CD14-positive monocyte (primary cell): ENCODE results near the gene NSF. TPM values are rescaled to one million over a fixed set of nuclear protein-coding genes. Genes with fewer than 3 reads are reported as not detected.

Experiments used
- DNase-seq, 3 donors: peaks; one replicate each; pipeline ENCODE4 v3.0.0-alpha.2; 2011 to 2022
- H2AFZ ChIP-seq: 2 replicates; pipeline ENCODE4 v1.6.0; 2012; ENCODE audit warnings: mild to moderate bottlenecking, low read depth, low read length, inconsistent platforms; ENCODE audit not compliant: insufficient read depth, poor library complexity, severe bottlenecking
- H3K27ac ChIP-seq, 2 donors: 1 replicate in 1 of 2; 2 replicates in 1 of 2; pipeline ENCODE4 v1.5.1; 2012 to 2013; ENCODE audit warnings: low read length in 2 of 2, control low read depth in 1 of 2, inconsistent platforms in 1 of 2, low read depth in 1 of 2, mild to moderate bottlenecking in 1 of 2
- H3K27me3 ChIP-seq, 2 donors: one replicate each; pipeline versions ENCODE4 v1.6.0 to v1.6.1; 2011 to 2013; ENCODE audit warnings: low read length in 2 of 2; ENCODE audit not compliant: control insufficient read depth in 2 of 2, insufficient read depth in 2 of 2
- H3K36me3 ChIP-seq, 2 donors: replicated peaks in 1 of 2; 1 replicate in 1 of 2; 2 replicates in 1 of 2; pipeline versions ENCODE4 v1.5.1 to v1.6.1; 2012 to 2013; ENCODE audit warnings: low read length in 2 of 2, control low read depth in 1 of 2, inconsistent platforms in 1 of 2, mild to moderate bottlenecking in 1 of 2; ENCODE audit not compliant: insufficient read depth in 2 of 2, control insufficient read depth in 1 of 2
- H3K4me1 ChIP-seq, 2 donors: 1 replicate in 1 of 2; 2 replicates in 1 of 2; pipeline versions ENCODE4 v1.5.1 to v1.6.1; 2012 to 2013; ENCODE audit warnings: low read length in 2 of 2, control low read depth in 1 of 2, inconsistent platforms in 1 of 2, mild to moderate bottlenecking in 1 of 2, moderate library complexity in 1 of 2; ENCODE audit not compliant: insufficient read depth in 2 of 2, control insufficient read depth in 1 of 2
- H3K4me2 ChIP-seq: replicated peaks from 2 replicates; pipeline ENCODE3; 2012; ENCODE audit warnings: low read length, moderate library complexity, mild to moderate bottlenecking; ENCODE audit not compliant: poor library complexity, severe bottlenecking; ENCODE audit errors: extremely low read depth
- H3K4me3 ChIP-seq, 3 experiments: fragments of 200-600 bp in 1 of 3; sonication (generic) in 1 of 3; replicated peaks in 1 of 3; 1 replicate in 2 of 3; 2 replicates in 1 of 3; pipeline ENCODE4 v1.5.1; 2011 to 2013; ENCODE audit warnings: low read length in 3 of 3, mild to moderate bottlenecking in 3 of 3, control low read depth in 2 of 3, low read depth in 2 of 3, inconsistent platforms in 1 of 3, moderate library complexity in 1 of 3
- H3K79me2 ChIP-seq: 2 replicates; pipeline ENCODE4 v1.6.0; 2012; ENCODE audit warnings: mild to moderate bottlenecking, control low read depth, inconsistent platforms, low read length, moderate library complexity; ENCODE audit not compliant: insufficient read depth
- H3K9ac ChIP-seq: 2 replicates; pipeline ENCODE4 v1.6.0; 2017; ENCODE audit warnings: low read length, mild to moderate bottlenecking; ENCODE audit not compliant: insufficient read depth, poor library complexity, severe bottlenecking
- H3K9me3 ChIP-seq, 2 donors: replicated peaks in 1 of 2; 1 replicate in 1 of 2; 2 replicates in 1 of 2; pipeline versions ENCODE4 v1.5.1 to v1.6.1; 2012 to 2013; ENCODE audit warnings: low read length in 2 of 2, control low read depth in 1 of 2; ENCODE audit not compliant: control insufficient read depth in 1 of 2, insufficient read depth in 1 of 2
- H4K20me1 ChIP-seq: 2 replicates; pipeline ENCODE4 v1.6.0; 2012; ENCODE audit warnings: mild to moderate bottlenecking, low read length, control low read depth, moderate library complexity; ENCODE audit not compliant: insufficient read depth
- H3K27ac Mint-ChIP-seq, 7 donors: one replicate each; pipeline ENCODE4 v1.8.0; 2020; ENCODE audit warnings: mild to moderate bottlenecking in 7 of 7, mixed read lengths in 7 of 7, moderate library complexity in 6 of 7, inconsistent platforms in 2 of 7
- H3K27me3 Mint-ChIP-seq, 3 donors: one replicate each; pipeline ENCODE4 v1.8.0; 2021 to 2022; ENCODE audit warnings: low read depth in 3 of 3, mild to moderate bottlenecking in 3 of 3, mixed read lengths in 3 of 3, moderate library complexity in 3 of 3, inconsistent platforms in 1 of 3
- H3K36me3 Mint-ChIP-seq, 2 donors: one replicate each; pipeline ENCODE4 v1.8.0; 2020; ENCODE audit warnings: mixed read lengths in 2 of 2, inconsistent platforms in 1 of 2, mild to moderate bottlenecking in 1 of 2
- H3K4me1 Mint-ChIP-seq: one replicate; pipeline ENCODE4 v1.8.0; 2020; ENCODE audit warnings: mild to moderate bottlenecking, mixed read lengths
- H3K4me3 Mint-ChIP-seq, 2 donors: one replicate each; pipeline ENCODE4 v1.8.0; 2020; ENCODE audit warnings: mild to moderate bottlenecking in 2 of 2, mixed read lengths in 2 of 2, moderate library complexity in 1 of 2
- H3K9me3 Mint-ChIP-seq, 7 donors: one replicate each; pipeline ENCODE4 v1.8.0; 2020 to 2022; ENCODE audit warnings: mixed read lengths in 7 of 7, mild to moderate bottlenecking in 6 of 7, moderate library complexity in 6 of 7, inconsistent platforms in 2 of 7
- WGBS: methylation state at CpG from one replicate; pipeline ENCODE4 v1.1.5; 2013; ENCODE audit warnings: missing lambda C conversion rate; ENCODE audit not compliant: insufficient coverage; 5-methylcytosine and 5-hydroxymethylcytosine counted together
- intact Hi-C, 2 donors: fragments of 100-400 bp; cut with micrococcal nuclease; formaldehyde crosslinking; loops; one replicate each; pipeline versions ENCODE4 v1.15.0 to v1.15.1; 2023
- polyA plus RNA-seq, 3 donors: library from polyadenylated mRNA; depleted of rRNA in 1 of 3; unstranded in 2 of 3; stranded (reverse) in 1 of 3; fragments of 300-500 nt in 2 of 3; fragments of >200 nt in 1 of 3; fragmentation: Illumina TruSeq in 2 of 3; gene quantifications; 1 replicate in 2 of 3; 2 replicates in 1 of 3; pipeline ENCODE4 v1.2.3, GENCODE V29; 2012 to 2021
- TF ChIP-seq, protein P1 (sequence below): fragments of 200-600 bp; IDR thresholded peaks from one replicate; pipeline ENCODE4 v1.8.0; 2022; ENCODE audit warnings: antibody characterized with exemption, mild to moderate bottlenecking

The NSF gene
- polyA plus RNA-seq, 3 donors, result 22.5 to 63.2 (median 58.0) TPM

DNA sequence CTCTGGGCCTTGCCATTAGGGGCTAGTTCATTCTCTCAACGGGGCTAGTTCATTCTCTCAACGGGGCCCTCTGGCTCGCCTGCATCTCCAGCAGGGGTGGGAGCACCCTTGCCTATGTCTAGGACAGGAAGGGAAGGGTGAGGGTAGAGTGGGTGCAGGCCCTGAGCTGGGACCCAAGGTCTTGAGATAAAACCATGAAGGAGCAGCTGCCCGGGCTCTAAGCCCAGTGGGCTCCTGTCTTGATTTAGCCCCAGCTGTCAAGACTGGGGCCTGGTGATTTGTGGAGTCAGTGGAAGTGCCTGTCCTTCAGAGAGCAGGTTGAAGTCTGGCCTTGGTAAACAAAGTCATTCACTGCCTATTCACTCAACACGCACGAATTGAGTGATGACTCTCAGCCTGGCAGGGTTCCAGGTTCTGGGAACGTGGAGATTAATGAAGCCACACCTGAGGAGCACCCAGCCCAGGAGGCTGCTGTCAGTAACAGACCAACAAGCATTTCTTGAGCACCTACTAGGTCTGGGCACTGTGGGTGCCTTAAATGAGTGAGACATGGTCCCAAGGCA lies 192.6 kb downstream of the NSF start:
- Mint-ChIP-seq H3K9me3 (no peaks in the 10 kb centered on the region), H3K27me3 (peaks cover 4 to 15% (median 8%) of the 10 kb centered on the region in 3 donors), H3K4me3 (no peak overlapping the region), H3K36me3 (no peaks in the 10 kb centered on the region), H3K4me1 (no peaks in the 10 kb centered on the region), H3K27ac (no peak overlapping the region)
- H3K4me1 ChIP-seq, result no peaks in the 10 kb centered on the region
- H4K20me1 ChIP-seq, result no peaks in the 10 kb centered on the region
- no peak overlapping the region for H3K4me3 ChIP-seq
- H3K79me2 ChIP-seq, result no peaks in the 10 kb centered on the region
- intact Hi-C loops, result no loop called here
- no peak overlapping the region for H3K9ac ChIP-seq
- H3K27me3 ChIP-seq, result no peaks in the 10 kb centered on the region
- no peak for DNase-seq
- H3K36me3 ChIP-seq, result no peaks in the 10 kb centered on the region
- no peak overlapping the region for H3K4me2 ChIP-seq
- no peaks in the 10 kb centered on the region for H3K9me3 ChIP-seq
- no peak overlapping the region for H2AFZ ChIP-seq
- TF ChIP-seq, protein P1, sequence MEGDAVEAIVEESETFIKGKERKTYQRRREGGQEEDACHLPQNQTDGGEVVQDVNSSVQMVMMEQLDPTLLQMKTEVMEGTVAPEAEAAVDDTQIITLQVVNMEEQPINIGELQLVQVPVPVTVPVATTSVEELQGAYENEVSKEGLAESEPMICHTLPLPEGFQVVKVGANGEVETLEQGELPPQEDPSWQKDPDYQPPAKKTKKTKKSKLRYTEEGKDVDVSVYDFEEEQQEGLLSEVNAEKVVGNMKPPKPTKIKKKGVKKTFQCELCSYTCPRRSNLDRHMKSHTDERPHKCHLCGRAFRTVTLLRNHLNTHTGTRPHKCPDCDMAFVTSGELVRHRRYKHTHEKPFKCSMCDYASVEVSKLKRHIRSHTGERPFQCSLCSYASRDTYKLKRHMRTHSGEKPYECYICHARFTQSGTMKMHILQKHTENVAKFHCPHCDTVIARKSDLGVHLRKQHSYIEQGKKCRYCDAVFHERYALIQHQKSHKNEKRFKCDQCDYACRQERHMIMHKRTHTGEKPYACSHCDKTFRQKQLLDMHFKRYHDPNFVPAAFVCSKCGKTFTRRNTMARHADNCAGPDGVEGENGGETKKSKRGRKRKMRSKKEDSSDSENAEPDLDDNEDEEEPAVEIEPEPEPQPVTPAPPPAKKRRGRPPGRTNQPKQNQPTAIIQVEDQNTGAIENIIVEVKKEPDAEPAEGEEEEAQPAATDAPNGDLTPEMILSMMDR, result no peak
- 79% methylated on average over 5 of the region's 7 CpGs for WGBS
- H3K27ac ChIP-seq, result no peak overlapping the region

DNA sequence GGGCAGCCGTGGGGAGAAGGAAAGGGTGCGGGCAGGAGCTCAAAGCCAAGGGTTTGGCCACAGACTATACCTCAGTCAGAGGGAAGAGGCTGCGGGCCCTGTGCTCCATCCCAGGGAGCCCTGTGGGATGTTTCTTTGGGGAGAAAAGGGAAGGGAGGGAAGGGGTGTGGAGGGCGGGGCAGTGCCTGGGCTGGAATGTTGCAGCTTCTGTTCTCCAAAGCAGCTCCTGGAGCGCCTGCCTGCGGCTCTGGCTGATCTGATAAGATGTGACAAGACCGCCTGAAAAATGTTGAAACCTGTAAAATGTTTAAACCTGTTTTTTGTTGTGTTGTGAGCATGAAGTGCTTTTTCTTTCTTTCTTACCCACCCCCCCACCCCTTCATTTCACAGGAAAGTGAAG lies 195.2 kb downstream of the NSF start:
- H3K27ac ChIP-seq, result no peak overlapping the region
- no peaks in the 10 kb centered on the region for H3K79me2 ChIP-seq
- no peak overlapping the region for H3K9ac ChIP-seq
- H3K27ac Mint-ChIP-seq, result no peak overlapping the region
- H3K27me3 Mint-ChIP-seq, result peaks cover 2 to 15% (median 8%) of the 10 kb centered on the region in 3 donors
- H3K4me1 ChIP-seq, result no peaks in the 10 kb centered on the region
- H3K36me3 ChIP-seq, result no peaks in the 10 kb centered on the region
- DNase-seq, result no peak
- H3K4me3 Mint-ChIP-seq, result no peak overlapping the region
- H3K36me3 Mint-ChIP-seq, result no peaks in the 10 kb centered on the region
- H3K4me2 ChIP-seq, result no peak overlapping the region
- no peak overlapping the region for H2AFZ ChIP-seq
- H4K20me1 ChIP-seq, result no peaks in the 10 kb centered on the region
- H3K9me3 ChIP-seq, result no peaks in the 10 kb centered on the region
- no peak overlapping the region for H3K4me3 ChIP-seq
- TF ChIP-seq, protein P1, result no peak
- 97% methylated on average over 4 of the region's 7 CpGs for WGBS
- intact Hi-C loops, result no loop called here
- H3K9me3 Mint-ChIP-seq, result peaks cover 0 to 6% (median 2%) of the 10 kb centered on the region in 7 donors
- H3K4me1 Mint-ChIP-seq, result no peaks in the 10 kb centered on the region
- H3K27me3 ChIP-seq, result peaks cover 0 to 5% of the 10 kb centered on the region in 2 donors
